ENCODE results near the gene FGF9.

Gene FGF9

DNA sequence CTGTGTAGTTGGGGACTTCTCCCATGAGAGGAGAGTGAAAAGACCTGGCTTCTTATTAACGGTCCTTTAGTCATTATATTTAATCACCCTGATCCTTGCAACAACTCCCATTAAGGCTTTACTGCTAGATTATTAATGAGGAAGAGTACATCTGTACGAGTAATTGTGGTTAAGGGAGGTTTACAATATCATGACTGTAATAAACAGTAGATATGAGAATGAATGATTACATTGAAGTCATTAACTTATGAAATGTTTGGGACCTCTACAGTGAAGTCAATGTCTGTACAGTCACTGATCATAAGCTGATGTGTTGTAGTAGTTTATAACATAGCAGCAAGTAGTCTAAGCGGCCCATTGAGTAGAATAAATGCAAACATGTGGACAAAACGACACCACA lies 24.7 kb downstream of the FGF9 start:
- Histone ChIP-seq H3K9ac (ENCODE audit: low read depth, low read length) (no peak overlapping the region), H3K4me1 (ENCODE audit: control insufficient read depth, insufficient read depth, low read length) (peaks cover 9% of the 10 kb centered on the region), H3K36me3 (ENCODE audit: control insufficient read depth, insufficient read depth, low read length) (no peaks in the 10 kb centered on the region), H3K9me3 (ENCODE audit: control insufficient read depth, insufficient read depth, low read length) (no peaks in the 10 kb centered on the region), H3K27me3 (ENCODE audit: control insufficient read depth, insufficient read depth, low read length) (no peaks in the 10 kb centered on the region), H3K4me3 (ENCODE audit: low read depth, low read length) (no peak overlapping the region)

DNA sequence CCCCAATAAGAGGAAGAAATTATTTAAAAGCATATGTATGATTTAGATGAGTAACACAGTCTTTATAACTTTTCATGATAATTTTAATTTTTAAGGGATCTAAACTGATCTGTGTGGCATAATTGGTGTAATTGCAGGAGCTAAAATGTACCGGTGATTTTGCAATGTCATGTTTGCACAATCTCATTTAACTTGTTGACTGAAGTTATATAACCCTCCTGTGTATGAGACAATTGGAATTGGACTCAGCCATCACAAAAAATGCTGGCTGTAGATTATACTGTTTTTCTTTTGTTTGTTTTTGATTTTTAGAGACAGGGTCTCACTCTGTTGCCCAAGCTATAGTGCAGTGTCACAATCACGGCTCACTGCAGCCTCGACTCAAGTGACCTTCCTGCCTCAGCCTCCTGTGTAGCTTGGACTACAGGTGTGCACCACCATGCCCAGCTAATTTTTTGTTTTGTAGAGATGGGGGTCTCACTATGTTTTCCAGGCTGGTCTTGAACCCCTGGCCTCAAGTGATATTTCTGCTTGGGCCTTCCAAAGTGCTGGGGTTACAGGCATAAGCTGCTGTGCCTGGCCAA lies 26.1 kb downstream of the FGF9 start:
- Histone ChIP-seq H3K4me1 (ENCODE audit: control insufficient read depth, insufficient read depth, low read length) (peaks cover 13% of the 10 kb centered on the region), H3K36me3 (ENCODE audit: control insufficient read depth, insufficient read depth, low read length) (no peaks in the 10 kb centered on the region), H3K4me3 (ENCODE audit: low read depth, low read length) (no peak overlapping the region), H3K27me3 (ENCODE audit: control insufficient read depth, insufficient read depth, low read length) (no peaks in the 10 kb centered on the region), H3K9ac (ENCODE audit: low read depth, low read length) (no peak overlapping the region), H3K9me3 (ENCODE audit: control insufficient read depth, insufficient read depth, low read length) (no peaks in the 10 kb centered on the region)

DNA sequence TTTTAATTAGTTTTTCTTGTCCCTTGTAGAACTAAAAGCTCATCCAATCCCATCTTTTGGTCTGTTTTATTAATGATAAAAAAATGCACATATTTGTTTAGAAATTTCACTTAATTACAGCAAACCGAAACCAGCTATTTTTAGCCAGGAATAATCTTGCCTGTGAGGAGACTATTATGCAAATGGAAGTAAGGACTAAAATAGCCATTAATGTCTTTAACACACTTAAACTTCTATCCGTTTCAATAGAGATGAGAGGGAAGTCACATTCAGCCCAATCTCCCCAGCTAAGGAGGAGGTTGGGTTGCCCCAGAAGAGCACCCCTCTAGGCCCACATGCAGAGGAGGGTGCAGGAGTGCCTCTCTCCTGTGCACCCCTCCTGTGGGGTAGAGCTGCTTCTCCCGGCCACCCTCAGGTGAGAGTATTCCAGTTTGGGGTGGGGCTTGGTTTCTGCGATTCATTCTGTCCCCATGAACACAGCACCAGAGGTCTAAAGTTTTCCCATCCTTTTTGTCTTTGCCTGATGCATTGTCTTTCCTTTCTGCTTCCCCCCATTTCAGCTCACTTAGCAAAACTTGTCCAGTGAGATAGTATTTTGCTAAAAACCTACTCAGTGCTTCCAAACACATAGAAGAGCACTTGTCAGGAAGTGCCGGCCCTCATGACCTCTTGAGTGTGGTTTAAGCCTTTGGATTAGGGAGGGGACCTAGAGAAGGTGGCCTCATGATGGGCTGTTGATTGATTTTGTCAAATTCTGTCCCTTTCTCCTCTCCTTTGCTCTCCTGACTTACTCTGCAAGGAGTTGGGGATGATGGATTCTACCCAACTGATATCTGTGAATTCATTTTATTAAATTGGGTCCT lies 28.2 kb downstream of the FGF9 start:
- Histone ChIP-seq H3K9ac (ENCODE audit: low read depth, low read length) (no peak overlapping the region), H3K9me3 (ENCODE audit: control insufficient read depth, insufficient read depth, low read length) (no peaks in the 10 kb centered on the region), H3K36me3 (ENCODE audit: control insufficient read depth, insufficient read depth, low read length) (no peaks in the 10 kb centered on the region), H3K4me1 (ENCODE audit: control insufficient read depth, insufficient read depth, low read length) (peaks cover 13% of the 10 kb centered on the region), H3K4me3 (ENCODE audit: low read depth, low read length) (no peak overlapping the region), H3K27me3 (ENCODE audit: control insufficient read depth, insufficient read depth, low read length) (no peaks in the 10 kb centered on the region)

DNA sequence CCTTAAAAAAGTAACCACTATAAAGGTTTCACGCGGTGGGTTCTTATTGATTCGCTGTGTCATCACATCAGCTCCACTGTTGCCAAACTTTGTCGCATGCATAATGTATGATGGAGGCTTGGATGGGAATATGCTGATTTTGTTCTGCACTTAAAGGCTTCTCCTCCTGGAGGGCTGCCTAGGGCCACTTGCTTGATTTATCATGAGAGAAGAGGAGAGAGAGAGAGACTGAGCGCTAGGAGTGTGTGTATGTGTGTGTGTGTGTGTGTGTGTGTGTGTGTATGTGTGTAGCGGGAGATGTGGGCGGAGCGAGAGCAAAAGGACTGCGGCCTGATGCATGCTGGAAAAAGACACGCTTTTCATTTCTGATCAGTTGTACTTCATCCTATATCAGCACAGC lies 30.6 kb downstream of the FGF9 start:
- H3K36me3 ChIP-seq (ENCODE audit: control insufficient read depth, insufficient read depth, low read length), result no peaks in the 10 kb centered on the region
- no peak overlapping the region for H3K4me3 ChIP-seq (ENCODE audit: low read depth, low read length)
- H3K27me3 ChIP-seq (ENCODE audit: control insufficient read depth, insufficient read depth, low read length), result no peaks in the 10 kb centered on the region
- no peak overlapping the region for H3K9ac ChIP-seq (ENCODE audit: low read depth, low read length)
- H3K9me3 ChIP-seq (ENCODE audit: control insufficient read depth, insufficient read depth, low read length), result no peaks in the 10 kb centered on the region
- H3K4me1 ChIP-seq (ENCODE audit: control insufficient read depth, insufficient read depth, low read length), result peaks cover 13% of the 10 kb centered on the region

DNA sequence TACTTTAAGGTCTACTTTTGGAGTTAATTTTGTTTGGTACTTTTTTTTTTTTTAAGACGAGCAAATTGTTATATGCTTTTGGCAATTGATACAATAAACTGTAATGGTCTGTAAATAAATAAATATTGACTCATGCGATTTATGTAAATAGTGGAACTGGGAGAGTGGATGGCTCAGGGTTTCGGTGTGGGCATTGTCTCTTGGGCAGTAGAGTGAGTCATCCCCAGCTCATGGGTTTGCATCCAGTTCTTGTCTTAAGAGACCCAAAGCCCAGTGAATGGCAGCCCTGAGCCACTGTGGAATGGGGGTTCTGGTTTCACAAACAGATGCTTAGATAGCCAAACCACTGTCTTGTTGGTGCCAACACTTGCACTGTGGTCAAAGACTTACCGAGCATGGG lies 33.0 kb downstream of the FGF9 start:
- no peak overlapping the region for H3K9ac ChIP-seq (ENCODE audit: low read depth, low read length)
- no peaks in the 10 kb centered on the region for H3K36me3 ChIP-seq (ENCODE audit: control insufficient read depth, insufficient read depth, low read length)
- no peaks in the 10 kb centered on the region for H3K9me3 ChIP-seq (ENCODE audit: control insufficient read depth, insufficient read depth, low read length)
- H3K4me3 ChIP-seq (ENCODE audit: low read depth, low read length), result no peak overlapping the region
- no peaks in the 10 kb centered on the region for H3K27me3 ChIP-seq (ENCODE audit: control insufficient read depth, insufficient read depth, low read length)
- peaks cover 11% of the 10 kb centered on the region for H3K4me1 ChIP-seq (ENCODE audit: control insufficient read depth, insufficient read depth, low read length)

DNA sequence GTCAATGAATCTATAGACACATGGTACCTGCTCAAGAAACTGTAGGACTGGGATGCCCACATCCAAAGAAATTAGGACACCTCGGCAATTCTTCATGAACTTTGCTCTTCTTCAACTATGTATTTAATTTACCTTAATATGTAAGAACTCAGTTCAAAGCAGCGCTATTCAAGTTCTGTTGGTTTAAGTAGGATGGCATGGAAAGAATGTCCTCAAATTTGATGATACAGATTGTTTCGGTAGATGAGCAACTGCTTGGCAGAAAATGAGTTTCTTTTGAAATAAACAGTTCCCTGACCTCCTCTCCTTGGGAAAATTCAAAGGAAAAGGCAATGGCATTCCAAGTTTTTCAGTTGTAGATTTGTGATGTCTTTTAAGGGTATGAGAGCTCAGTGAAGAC lies 36.7 kb downstream of the FGF9 start:
- Histone ChIP-seq H3K9ac (ENCODE audit: low read depth, low read length) (no peak overlapping the region), H3K4me1 (ENCODE audit: control insufficient read depth, insufficient read depth, low read length) (no peaks in the 10 kb centered on the region), H3K9me3 (ENCODE audit: control insufficient read depth, insufficient read depth, low read length) (no peaks in the 10 kb centered on the region), H3K4me3 (ENCODE audit: low read depth, low read length) (no peak overlapping the region), H3K36me3 (ENCODE audit: control insufficient read depth, insufficient read depth, low read length) (no peaks in the 10 kb centered on the region), H3K27me3 (ENCODE audit: control insufficient read depth, insufficient read depth, low read length) (no peaks in the 10 kb centered on the region)

DNA sequence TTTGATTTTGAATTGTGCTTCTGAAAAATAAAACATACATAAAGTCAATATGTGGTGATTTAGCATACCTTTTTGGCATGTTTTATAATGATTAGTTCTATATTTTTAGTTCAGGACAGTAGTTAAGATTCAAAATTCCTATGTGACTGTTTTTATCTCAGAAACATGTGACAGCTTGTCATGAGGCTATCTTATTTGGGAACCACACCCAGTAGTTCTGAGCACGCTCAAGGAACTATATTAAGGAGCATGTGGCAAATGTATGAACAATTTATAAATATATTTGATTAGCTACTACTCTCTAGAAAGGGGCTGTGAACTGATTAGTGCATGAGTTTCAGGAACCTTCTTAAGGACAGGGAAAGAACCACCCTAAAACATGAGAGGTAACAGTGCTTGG lies 38.8 kb downstream of the FGF9 start:
- Histone ChIP-seq H3K36me3 (ENCODE audit: control insufficient read depth, insufficient read depth, low read length) (no peaks in the 10 kb centered on the region), H3K4me1 (ENCODE audit: control insufficient read depth, insufficient read depth, low read length) (no peaks in the 10 kb centered on the region), H3K9ac (ENCODE audit: low read depth, low read length) (no peak overlapping the region), H3K27me3 (ENCODE audit: control insufficient read depth, insufficient read depth, low read length) (no peaks in the 10 kb centered on the region), H3K9me3 (ENCODE audit: control insufficient read depth, insufficient read depth, low read length) (no peaks in the 10 kb centered on the region), H3K4me3 (ENCODE audit: low read depth, low read length) (no peak overlapping the region)

DNA sequence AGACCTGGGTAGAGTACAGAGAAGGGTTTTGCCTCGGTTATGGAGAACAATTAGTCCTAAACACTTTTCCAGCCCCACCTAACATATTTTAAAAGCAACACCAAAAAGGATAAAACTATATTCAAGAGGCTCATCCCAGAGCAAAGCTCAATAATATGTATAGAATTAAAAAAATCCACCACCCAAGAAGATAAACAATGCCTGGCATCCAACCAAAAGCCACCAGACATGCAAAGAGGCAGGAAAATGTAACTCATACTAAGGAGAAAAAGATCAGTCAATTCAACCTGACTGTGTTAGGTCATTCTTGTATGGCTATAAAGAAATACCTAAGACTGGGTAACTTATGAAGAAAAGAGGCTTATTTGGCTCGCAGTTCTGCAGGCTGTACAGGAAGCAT lies 39.3 kb downstream of the FGF9 start:
- no peaks in the 10 kb centered on the region for H3K27me3 ChIP-seq (ENCODE audit: control insufficient read depth, insufficient read depth, low read length)
- no peaks in the 10 kb centered on the region for H3K36me3 ChIP-seq (ENCODE audit: control insufficient read depth, insufficient read depth, low read length)
- H3K4me1 ChIP-seq (ENCODE audit: control insufficient read depth, insufficient read depth, low read length), result no peaks in the 10 kb centered on the region
- H3K9me3 ChIP-seq (ENCODE audit: control insufficient read depth, insufficient read depth, low read length), result no peaks in the 10 kb centered on the region
- no peak overlapping the region for H3K9ac ChIP-seq (ENCODE audit: low read depth, low read length)
- no peak overlapping the region for H3K4me3 ChIP-seq (ENCODE audit: low read depth, low read length)

DNA sequence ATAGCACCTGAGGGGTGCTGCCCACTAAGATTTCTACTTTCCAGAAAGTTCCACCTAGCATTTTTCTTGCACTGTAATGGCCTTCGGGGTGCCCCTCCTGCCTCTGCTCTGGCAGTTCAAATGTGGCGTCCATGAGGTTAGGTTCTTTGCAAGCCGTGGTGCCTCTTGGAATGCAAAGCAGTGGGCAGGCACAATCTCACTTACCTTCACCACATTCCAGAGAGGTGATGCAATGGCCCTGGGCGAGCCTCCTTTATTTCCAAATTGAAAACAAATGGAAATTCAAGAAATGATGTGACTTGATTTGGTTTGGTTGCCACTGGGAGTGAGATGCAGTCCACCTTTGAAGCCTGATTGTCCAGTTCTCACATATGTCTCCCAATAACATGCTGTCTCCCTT lies 46.9 kb downstream of the FGF9 start:
- H3K36me3 ChIP-seq (ENCODE audit: control insufficient read depth, insufficient read depth, low read length), result no peaks in the 10 kb centered on the region
- no peaks in the 10 kb centered on the region for H3K27me3 ChIP-seq (ENCODE audit: control insufficient read depth, insufficient read depth, low read length)
- H3K4me3 ChIP-seq (ENCODE audit: low read depth, low read length), result no peak overlapping the region
- no peak overlapping the region for H3K9ac ChIP-seq (ENCODE audit: low read depth, low read length)
- peaks cover 17% of the 10 kb centered on the region for H3K4me1 ChIP-seq (ENCODE audit: control insufficient read depth, insufficient read depth, low read length)
- no peaks in the 10 kb centered on the region for H3K9me3 ChIP-seq (ENCODE audit: control insufficient read depth, insufficient read depth, low read length)

DNA sequence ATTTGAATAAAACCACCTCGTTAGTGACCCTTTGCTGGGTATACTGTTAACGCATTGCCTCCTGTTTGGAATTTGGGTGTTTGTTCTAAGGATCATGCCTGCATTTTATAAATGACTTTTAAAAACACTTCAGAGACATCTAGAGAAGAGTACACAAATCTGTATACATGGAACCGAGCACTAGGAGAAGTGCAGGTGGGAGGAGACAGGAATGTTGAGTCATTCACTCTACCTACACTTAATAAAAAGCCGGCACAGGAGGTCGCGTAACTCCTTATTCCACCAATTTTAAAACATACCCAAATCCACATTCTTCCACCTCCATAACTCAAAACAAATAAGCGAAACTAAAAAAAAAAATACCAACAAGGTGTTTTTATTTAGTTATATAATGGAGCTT lies 48.6 kb downstream of the FGF9 start:
- Histone ChIP-seq H3K36me3 (ENCODE audit: control insufficient read depth, insufficient read depth, low read length) (no peaks in the 10 kb centered on the region), H3K4me3 (ENCODE audit: low read depth, low read length) (no peak overlapping the region), H3K9ac (ENCODE audit: low read depth, low read length) (no peak overlapping the region), H3K27me3 (ENCODE audit: control insufficient read depth, insufficient read depth, low read length) (no peaks in the 10 kb centered on the region), H3K9me3 (ENCODE audit: control insufficient read depth, insufficient read depth, low read length) (no peaks in the 10 kb centered on the region), H3K4me1 (ENCODE audit: control insufficient read depth, insufficient read depth, low read length) (peaks cover 17% of the 10 kb centered on the region)

DNA sequence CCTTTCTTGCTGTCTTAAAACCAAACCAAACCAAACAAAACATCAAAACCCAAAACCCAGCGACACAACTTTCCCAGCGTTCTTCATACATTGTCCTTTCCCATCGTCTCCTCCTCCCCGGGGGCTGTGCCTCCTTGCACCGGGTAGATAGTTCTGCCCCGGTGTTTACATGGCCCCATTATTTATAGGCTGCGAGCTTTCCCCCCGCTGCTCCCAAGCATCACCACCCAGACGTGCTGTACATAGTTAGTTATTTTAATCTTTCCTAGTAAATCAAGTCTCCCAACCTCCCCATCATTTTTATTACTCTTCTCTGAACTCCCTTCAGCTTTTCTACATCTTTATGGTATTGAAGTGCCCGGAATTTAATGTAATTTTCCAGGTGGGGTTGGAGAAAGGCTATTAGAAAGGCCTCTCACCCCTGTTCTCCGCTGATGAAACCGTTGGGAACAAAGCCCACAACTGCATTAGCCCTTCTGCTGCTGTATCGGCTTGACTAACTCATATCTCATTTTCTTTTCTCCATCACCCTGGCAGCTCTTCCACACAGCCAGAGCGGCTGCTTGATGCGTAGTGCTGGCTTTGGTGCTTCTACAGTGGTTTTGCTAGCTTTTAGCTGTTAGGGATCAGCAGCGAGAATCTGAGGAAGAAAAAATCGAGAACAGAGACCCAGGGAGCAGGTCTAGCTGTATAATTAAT lies 53.1 kb downstream of the FGF9 start:
- H3K9ac ChIP-seq (ENCODE audit: low read depth, low read length), result no peak overlapping the region
- H3K36me3 ChIP-seq (ENCODE audit: control insufficient read depth, insufficient read depth, low read length), result no peaks in the 10 kb centered on the region
- H3K27me3 ChIP-seq (ENCODE audit: control insufficient read depth, insufficient read depth, low read length), result no peaks in the 10 kb centered on the region
- peaks cover 12% of the 10 kb centered on the region for H3K4me1 ChIP-seq (ENCODE audit: control insufficient read depth, insufficient read depth, low read length)
- H3K4me3 ChIP-seq (ENCODE audit: low read depth, low read length), result no peak overlapping the region
- H3K9me3 ChIP-seq (ENCODE audit: control insufficient read depth, insufficient read depth, low read length), result no peaks in the 10 kb centered on the region
